AG04450 (cell line): ENCODE measurements around the gene CKS1B. TPM values are rescaled to one million over a fixed set of nuclear protein-coding genes. Genes with fewer than 3 reads are reported as not detected.

Source experiments
- CTCF ChIA-PET: fragments of 300-600, 350-600 bp; formaldehyde crosslinking; extraction: SDS; loops from one replicate; lab custom pipeline; 2022; ENCODE audit warnings: antibody characterized with exemption, inconsistent platforms; lab: Charles Lee
- POLR2A ChIA-PET: fragments of 350-600 bp; formaldehyde crosslinking; extraction: SDS; loops from one replicate; lab custom pipeline; 2021; ENCODE audit warnings: antibody characterized with exemption, inconsistent platforms; lab: Yijun Ruan, JAX
- DNase-seq: peaks from one replicate; pipeline ENCODE4 v3.0.0-alpha.2; 2011; ENCODE audit warnings: low read depth, low spot score
- H3K27ac ChIP-seq: one replicate; pipeline ENCODE4 v1.5.1; 2012; ENCODE audit warnings: low read depth, low read length, control low read depth
- H3K27me3 ChIP-seq: one replicate; pipeline ENCODE4 v1.6.0; 2012; ENCODE audit warnings: low read length; ENCODE audit not compliant: control insufficient read depth, insufficient read depth
- H3K4me3 ChIP-seq: 2 replicates; pipeline ENCODE4 v1.5.1; 2011; ENCODE audit warnings: mild to moderate bottlenecking, low read depth, low read length, control low read depth
- H3K9me3 ChIP-seq: 2 replicates; pipeline ENCODE4 v1.5.1; 2012; ENCODE audit warnings: low read length; ENCODE audit not compliant: control insufficient read depth, insufficient read depth
- CTCF ChIP-seq: IDR thresholded peaks from 2 replicates; pipeline ENCODE4 v1.5.1; 2011; ENCODE audit warnings: low read depth, low read length, control low read depth, inconsistent platforms
- polyA plus RNA-seq: library from polyadenylated mRNA; depleted of rRNA; stranded (reverse); fragments of >200 nt; gene quantifications from 2 replicates; pipeline ENCODE4 v1.2.3, GENCODE V29; 2011

The CKS1B gene
- polyA plus RNA-seq, 1 experiment = 81.3 TPM

- H3K27me3 ChIP-seq = no peaks in the 10 kb centered on the region
- H3K9me3 ChIP-seq = no peaks in the 10 kb centered on the region
- DNase-seq = no peak
- CTCF ChIA-PET = interaction anchor here (0.8 to 1.0 kb wide), 2 partner anchors 16 to 47 kb away, joined by 3 to 4 read pairs; no protein-coding TSS in a partner anchor
- H3K27ac ChIP-seq = no peak overlapping the region
- TF ChIP-seq CTCF = no peak
- H3K4me3 ChIP-seq = no peak overlapping the region
- POLR2A ChIA-PET = interaction anchor here (0.6 kb wide), 1 partner anchor 708 kb away, joined by 4 read pairs; no protein-coding TSS in a partner anchor
Observed at GRCh38 chr1:155012026-155012546, 37.6 kb downstream of the CKS1B start.

GRCh38 chr1:155012776-155013602, 38.5 kb downstream of the CKS1B start:
- Histone ChIP-seq H3K27me3 (no peaks in the 10 kb centered on the region), H3K4me3 (no peak overlapping the region), H3K9me3 (no peaks in the 10 kb centered on the region), H3K27ac (no peak overlapping the region)
- ChIA-PET POLR2A (interaction anchor here (0.7 kb wide), 1 partner anchor 782 kb away, joined by 12 read pairs; no protein-coding TSS in a partner anchor), CTCF (interaction anchor here (0.6 to 1.0 kb wide), 3 partner anchors 17 to 263 kb away, joined by 3 to 4 read pairs (median 3); no protein-coding TSS in a partner anchor)
- TF ChIP-seq CTCF = no peak
- no peak for DNase-seq

- Histone ChIP-seq H3K27ac (no peak overlapping the region), H3K4me3 (no peak overlapping the region), H3K9me3 (no peaks in the 10 kb centered on the region), H3K27me3 (no peaks in the 10 kb centered on the region)
- POLR2A ChIA-PET = no interaction called here
- no peak for TF ChIP-seq CTCF
- no peak for DNase-seq
- CTCF ChIA-PET = no interaction called here
Observed at GRCh38 chr1:155013632-155014031, 39.2 kb downstream of the CKS1B start.

GRCh38 chr1:155014709-155015508, 40.4 kb downstream of the CKS1B start:
- CTCF ChIA-PET = interaction anchor here (1.3 to 3.1 kb wide), 3 partner anchors 16 to 29 kb away, joined by 4 to 32 read pairs (median 20); no protein-coding TSS in a partner anchor
- no peak for TF ChIP-seq CTCF
- DNase-seq = no peak
- Histone ChIP-seq H3K27me3 (no peaks in the 10 kb centered on the region), H3K27ac (no peak overlapping the region), H3K4me3 (no peak overlapping the region), H3K9me3 (no peaks in the 10 kb centered on the region)
- POLR2A ChIA-PET = no interaction called here
